NCI-H1694 treated with DMSO at 0.1 percent for 48 hours (cell line): ENCODE measurements around the gene ICAM5.
"Not testable (repeated sequence)": the region's sequence is repeated elsewhere in the genome, so short reads cannot be mapped to it uniquely, and the experiment has no call there.

Source experiments
- DNase-seq: peaks from one replicate; lab custom pipeline; 2025; lab: John Stamatoyannopoulos, UW

Gene ICAM5, protein sequence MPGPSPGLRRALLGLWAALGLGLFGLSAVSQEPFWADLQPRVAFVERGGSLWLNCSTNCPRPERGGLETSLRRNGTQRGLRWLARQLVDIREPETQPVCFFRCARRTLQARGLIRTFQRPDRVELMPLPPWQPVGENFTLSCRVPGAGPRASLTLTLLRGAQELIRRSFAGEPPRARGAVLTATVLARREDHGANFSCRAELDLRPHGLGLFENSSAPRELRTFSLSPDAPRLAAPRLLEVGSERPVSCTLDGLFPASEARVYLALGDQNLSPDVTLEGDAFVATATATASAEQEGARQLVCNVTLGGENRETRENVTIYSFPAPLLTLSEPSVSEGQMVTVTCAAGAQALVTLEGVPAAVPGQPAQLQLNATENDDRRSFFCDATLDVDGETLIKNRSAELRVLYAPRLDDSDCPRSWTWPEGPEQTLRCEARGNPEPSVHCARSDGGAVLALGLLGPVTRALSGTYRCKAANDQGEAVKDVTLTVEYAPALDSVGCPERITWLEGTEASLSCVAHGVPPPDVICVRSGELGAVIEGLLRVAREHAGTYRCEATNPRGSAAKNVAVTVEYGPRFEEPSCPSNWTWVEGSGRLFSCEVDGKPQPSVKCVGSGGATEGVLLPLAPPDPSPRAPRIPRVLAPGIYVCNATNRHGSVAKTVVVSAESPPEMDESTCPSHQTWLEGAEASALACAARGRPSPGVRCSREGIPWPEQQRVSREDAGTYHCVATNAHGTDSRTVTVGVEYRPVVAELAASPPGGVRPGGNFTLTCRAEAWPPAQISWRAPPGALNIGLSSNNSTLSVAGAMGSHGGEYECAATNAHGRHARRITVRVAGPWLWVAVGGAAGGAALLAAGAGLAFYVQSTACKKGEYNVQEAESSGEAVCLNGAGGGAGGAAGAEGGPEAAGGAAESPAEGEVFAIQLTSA

DNA sequence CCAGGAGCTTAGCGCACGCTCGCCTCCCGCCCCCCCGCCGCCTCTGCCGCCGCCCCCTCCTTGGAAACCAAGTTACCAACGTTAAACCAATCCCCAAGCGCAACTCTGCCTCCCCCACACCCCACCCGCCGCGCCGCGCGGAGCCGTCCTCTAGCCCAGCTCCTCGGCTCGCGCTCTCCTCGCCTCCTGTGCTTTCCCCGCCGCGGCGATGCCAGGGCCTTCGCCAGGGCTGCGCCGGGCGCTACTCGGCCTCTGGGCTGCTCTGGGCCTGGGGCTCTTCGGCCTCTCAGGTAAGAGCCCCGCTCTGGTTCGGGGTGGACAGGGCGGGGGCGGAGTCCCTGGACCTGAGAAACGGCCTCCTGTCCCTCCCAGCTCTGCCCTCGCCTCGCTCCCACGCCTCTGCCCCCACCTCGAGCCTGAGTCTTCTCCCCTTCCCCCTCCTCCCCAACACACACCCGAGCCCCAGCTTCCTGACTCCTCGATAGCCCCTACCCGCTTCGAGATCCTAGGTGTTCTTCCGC lies at the start of gene ICAM5:
ICAM5 (plus strand) TSS at position 117 of the 521 bp plus-strand sequence; CDS start at position 209, 92 bp downstream.
- DNase-seq, result no peak

DNA sequence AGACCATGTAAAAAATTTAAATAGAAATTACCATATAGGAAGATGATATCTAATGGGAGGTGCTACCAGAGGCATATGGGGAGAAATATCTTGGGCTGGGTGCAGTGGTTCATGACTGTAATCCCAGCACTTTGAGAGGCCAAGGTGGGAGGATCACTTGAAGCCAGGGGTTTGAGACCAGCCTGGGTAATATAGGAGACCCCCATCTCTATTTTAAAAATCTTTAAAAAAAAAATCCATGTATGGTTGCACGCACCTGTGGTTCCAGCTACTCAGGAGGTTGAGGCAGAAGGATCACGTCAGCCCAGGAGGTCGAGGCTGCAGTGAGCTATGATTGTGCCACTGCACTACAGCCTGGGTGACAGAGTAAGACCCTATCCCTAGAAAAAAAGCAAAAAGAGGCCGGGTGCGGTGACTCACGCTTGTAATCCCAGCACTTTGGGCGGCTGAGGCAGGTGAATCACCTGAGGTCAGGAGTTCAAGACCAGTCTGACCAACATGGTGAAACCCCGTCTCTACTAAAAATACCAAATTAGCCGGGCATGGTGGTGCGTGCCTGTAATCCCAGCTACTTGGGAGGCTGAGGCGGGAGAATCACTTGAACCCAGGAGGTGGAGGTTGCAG lies 47.8 kb upstream of the ICAM5 start:
- DNase-seq, result not testable (repeated sequence)

- no peak for DNase-seq
These were observed 46.1 kb upstream of the ICAM5 start for GRCh38 chr19:10243606-10244005.

DNA sequence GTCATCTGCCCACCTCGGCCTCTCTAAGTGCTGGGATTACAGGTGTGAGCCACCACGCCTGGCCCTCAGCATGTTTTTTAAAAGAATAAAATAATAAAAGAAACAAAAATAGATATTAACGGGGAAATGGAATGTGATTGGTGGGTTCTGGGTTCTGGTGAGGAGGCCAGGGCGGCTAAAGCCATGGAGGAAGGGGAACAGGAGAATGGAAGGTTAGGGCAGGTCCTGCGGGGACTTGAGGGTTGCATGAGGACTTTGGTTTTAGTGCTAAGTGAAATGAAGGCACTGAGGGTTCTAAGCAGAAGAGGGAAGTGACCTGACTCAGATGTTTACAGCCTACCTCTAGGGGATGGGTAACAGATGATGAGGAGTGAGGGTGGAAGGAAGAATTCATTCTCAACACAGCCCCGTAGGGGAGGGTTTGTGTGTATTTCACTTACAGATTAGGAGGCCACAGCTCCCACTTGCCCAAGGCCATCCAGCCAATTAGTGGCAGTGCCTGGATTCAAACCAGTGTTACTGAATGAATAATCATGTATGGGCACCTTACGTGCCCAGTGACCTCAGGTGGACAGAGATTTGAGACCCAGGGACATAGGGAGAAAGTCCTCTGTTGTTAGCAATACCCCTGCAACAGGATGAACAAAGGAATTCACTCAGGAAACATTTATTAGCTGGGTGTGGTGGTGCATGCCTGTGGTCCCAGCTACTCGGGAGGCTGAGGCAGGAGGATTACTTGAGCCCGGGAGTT lies 44.4 kb upstream of the ICAM5 start:
- DNase-seq, result no peak

GRCh38 chr19:10246511-10246910 lies 43.2 kb upstream of the ICAM5 start:
- DNase-seq, result no peak

- peak; percentile 98 for DNase-seq
These were observed 37.7 kb upstream of the ICAM5 start, which contains the start of gene MRPL4 for GRCh38 chr19:10251792-10252694. Gene MRPL4 (plus strand): TSS chr19:10252214. CDS start chr19:10252254, 40 bp downstream.

- no peak for DNase-seq
These were observed 37.0 kb upstream of the ICAM5 start for GRCh38 chr19:10252707-10253106.

DNA sequence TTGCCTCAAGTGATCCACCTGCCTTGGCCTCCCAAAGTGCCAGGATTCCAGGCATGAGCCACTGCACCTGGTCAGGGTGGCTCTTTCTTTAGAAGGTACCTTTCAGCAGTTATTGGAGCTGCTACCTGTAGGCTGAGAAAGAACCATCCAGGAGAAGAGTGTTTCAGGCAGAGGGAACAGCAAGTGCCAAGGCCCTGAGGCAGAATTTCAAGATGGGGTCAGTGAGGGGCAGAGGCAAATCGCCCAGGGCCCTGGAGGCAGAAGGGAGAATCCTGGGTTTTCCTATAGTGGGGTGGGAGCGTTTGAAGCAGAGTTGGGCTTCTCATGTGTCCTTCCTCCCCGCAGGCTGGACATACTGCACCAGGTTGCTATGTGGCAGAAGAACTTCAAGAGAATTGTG lies 35.5 kb upstream of the ICAM5 start:
- no peak for DNase-seq

DNA sequence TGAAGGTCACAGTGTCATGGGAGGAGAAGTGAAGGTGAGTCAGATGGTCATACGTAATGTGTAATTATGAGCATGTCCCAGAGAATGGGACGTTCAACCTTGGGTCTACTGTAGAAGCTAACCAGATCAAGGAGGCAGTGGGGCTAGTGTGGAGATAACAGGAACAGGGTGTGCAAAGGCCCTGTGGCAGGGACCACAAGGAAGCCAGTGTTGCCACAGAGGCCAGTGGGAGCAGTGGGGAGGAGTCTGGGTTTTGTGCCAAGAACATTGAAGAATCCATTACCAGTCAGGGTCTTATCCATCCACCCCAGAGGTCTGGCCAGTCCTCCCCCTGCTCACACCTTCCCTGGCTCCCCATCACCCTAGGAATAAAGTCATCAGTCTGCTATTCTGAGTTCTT lies 34.4 kb upstream of the ICAM5 start:
- no peak for DNase-seq

GRCh38 chr19:10256551-10256950 lies 33.2 kb upstream of the ICAM5 start:
- DNase-seq, result no peak

DNA sequence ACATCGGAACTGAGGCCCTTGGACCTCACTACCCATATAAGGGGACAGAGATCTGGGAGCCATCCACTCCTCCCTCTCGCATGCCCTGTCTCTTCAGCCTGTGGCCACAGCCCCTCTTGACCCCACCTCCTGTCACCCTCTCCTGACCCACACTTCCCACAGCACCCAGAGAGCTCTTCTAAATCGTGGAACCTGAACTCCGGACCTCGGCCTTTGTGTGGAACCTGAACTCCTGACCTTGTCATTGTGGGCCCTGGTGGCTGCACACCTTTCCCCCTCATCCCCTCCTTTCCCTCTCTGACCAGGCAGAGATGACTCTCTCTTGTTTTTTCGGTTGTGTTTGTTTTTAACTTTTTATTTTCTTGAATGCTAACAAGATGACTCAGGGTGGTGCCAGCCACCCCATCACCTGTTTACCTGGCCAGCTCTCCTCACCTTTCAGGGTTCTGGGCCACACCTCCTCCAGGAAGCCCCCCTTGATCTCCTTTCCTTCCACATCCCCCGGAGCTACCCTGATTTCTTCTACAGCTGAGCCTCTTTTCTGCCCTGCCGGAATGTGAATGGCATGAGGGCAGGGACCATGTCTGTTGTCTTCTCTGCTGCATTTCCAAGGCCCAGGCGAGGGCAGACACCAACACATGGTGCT lies 32.7 kb upstream of the ICAM5 start:
- no peak for DNase-seq

GRCh38 chr19:10258080-10258710 lies 31.6 kb upstream of the ICAM5 start:
- no peak for DNase-seq

DNA sequence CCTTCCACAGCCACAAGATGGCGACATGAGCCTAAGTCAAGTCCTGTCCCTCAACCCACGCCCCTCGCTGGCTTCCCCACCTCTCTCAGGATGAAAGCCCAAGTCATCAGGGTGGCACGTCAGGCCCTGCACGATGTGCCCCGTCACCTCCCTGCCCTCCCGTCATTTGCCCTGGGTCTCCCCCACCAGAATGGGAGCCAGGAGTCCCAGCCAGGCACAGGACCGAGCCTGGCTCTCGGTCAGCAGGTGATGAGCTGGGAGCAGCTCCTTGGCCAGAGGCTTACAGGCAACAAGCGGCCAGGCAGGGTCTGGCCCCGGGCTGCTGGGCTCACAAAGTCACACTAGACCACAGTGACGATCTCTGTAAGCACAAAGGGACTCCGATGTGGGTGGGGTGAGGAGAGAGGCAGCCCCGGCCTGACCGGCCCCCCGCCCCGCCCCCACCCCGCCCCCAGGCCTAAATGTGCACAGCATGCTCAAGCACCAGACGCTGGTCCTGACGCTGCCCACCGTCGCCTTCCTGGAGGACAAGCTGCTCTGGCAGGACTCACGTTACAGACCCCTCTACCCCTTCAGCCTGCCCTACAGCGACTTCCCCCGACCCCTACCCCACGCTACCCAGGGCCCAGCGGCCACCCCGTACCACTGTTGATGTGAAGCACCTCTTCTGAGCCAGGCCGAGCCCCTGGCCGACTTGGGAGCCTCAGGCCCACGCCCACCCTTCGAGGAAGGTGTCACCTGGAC lies 30.4 kb upstream of the ICAM5 start:
- DNase-seq, result peak; percentile 81

- DNase-seq, result no peak
These were observed 29.6 kb upstream of the ICAM5 start for GRCh38 chr19:10260141-10260584.

- DNase-seq, result no peak
These were observed 27.0 kb upstream of the ICAM5 start for GRCh38 chr19:10262771-10263170.

DNA sequence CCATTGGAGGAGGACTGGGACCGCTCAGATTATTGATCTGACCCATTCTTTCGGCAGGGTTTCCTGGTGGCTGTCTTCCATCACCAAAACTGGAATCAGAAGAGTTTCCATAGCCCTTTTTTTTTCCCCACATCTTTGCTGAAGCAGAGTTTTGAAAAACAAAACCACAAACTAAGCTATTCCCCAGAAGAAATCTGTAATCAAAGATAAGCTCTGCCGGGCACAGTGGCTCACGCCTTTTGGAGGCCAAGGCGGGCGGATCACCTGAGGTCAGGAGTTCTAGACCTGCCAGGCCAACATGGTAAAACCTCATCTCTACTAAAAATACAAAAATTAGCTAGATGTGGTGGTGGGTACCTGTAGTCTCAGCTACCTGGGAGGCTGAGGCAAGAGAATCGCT lies 23.0 kb upstream of the ICAM5 start:
- no peak for DNase-seq

- DNase-seq, result no peak
These were observed 21.7 kb upstream of the ICAM5 start for GRCh38 chr19:10268071-10268470.
